ENCODE measurements around the gene LYSMD4. TPM values are rescaled to one million over a fixed set of nuclear protein-coding genes. Genes with fewer than 3 reads are reported as not detected.

The LYSMD4 gene
- total RNA-seq, 4 donors from 2014 or later, result 1.5 to 19.2 (median 15.5) TPM

- H3K27me3 ChIP-seq, result no peaks in the 10 kb centered on the region
- intact Hi-C loops (cut with DNase I; ENCODE audit: low total_unique reads) (no loop called here), in situ Hi-C loops (cut with MboI; ENCODE audit: low pct_ligation_motif_present in 1 of 4, low pct_unique_long_range_greater_than_20kb in 1 of 4, low sequenced_read_pairs in 3 of 4) (loop anchor here in 2 of 4 donors (25.0 kb wide), 2 partner anchors 308 to 433 kb away; no protein-coding TSS in a partner anchor)
- no peak overlapping the region for H3K4me3 ChIP-seq
- no peak overlapping the region for H3K27ac ChIP-seq
- no peaks in the 10 kb centered on the region for H3K36me3 ChIP-seq
- TF ChIP-seq POLR2AphosphoS5 (IDR thresholded peaks at IDR 0.05) (no peak), EP300 (IDR thresholded peaks at IDR 0.05; ENCODE audit: low read depth) (no peak), POLR2A (IDR thresholded peaks at IDR 0.05) (no peak)
- TF ChIP-seq, protein P1, sequence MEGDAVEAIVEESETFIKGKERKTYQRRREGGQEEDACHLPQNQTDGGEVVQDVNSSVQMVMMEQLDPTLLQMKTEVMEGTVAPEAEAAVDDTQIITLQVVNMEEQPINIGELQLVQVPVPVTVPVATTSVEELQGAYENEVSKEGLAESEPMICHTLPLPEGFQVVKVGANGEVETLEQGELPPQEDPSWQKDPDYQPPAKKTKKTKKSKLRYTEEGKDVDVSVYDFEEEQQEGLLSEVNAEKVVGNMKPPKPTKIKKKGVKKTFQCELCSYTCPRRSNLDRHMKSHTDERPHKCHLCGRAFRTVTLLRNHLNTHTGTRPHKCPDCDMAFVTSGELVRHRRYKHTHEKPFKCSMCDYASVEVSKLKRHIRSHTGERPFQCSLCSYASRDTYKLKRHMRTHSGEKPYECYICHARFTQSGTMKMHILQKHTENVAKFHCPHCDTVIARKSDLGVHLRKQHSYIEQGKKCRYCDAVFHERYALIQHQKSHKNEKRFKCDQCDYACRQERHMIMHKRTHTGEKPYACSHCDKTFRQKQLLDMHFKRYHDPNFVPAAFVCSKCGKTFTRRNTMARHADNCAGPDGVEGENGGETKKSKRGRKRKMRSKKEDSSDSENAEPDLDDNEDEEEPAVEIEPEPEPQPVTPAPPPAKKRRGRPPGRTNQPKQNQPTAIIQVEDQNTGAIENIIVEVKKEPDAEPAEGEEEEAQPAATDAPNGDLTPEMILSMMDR (IDR thresholded peaks at IDR 0.05), result no peak
- no peaks in the 10 kb centered on the region for H3K9me3 ChIP-seq
- no peak for DNase-seq
- 73 to 79% methylated on average over 2 to 7 of the region's 7 CpGs for WGBS, 2 donors (ENCODE audit: low coverage in 1 of 2)
- peaks cover 2 to 14% (median 7%) of the 10 kb centered on the region in 4 donors for H3K4me1 ChIP-seq
Observed at GRCh38 chr15:99720533-99720932, 12.7 kb downstream of the LYSMD4 start.

- WGBS, 2 donors (ENCODE audit: low coverage in 1 of 2), result 78 to 91% methylated on average over 4 to 5 of the region's 5 CpGs
- Histone ChIP-seq H3K9me3 (no peaks in the 10 kb centered on the region), H3K4me1 (peaks cover 2 to 14% (median 7%) of the 10 kb centered on the region in 4 donors), H3K27me3 (no peaks in the 10 kb centered on the region), H3K27ac (no peak overlapping the region), H3K36me3 (no peaks in the 10 kb centered on the region), H3K4me3 (no peak overlapping the region)
- in situ Hi-C loops (cut with MboI; ENCODE audit: low pct_ligation_motif_present in 1 of 4, low pct_unique_long_range_greater_than_20kb in 1 of 4, low sequenced_read_pairs in 3 of 4) (loop anchor here in 2 of 4 donors (25.0 kb wide), 2 partner anchors 307 to 432 kb away; no protein-coding TSS in a partner anchor), intact Hi-C loops (cut with DNase I; ENCODE audit: low total_unique reads) (no loop called here)
- no peak for DNase-seq
- TF ChIP-seq POLR2A (IDR thresholded peaks at IDR 0.05), result no peak
- TF ChIP-seq, protein P1 (IDR thresholded peaks at IDR 0.05), result no peak
- no peak for TF ChIP-seq EP300 (IDR thresholded peaks at IDR 0.05; ENCODE audit: low read depth)
- TF ChIP-seq POLR2AphosphoS5 (IDR thresholded peaks at IDR 0.05), result no peak
Observed at GRCh38 chr15:99719096-99719541, 14.1 kb downstream of the LYSMD4 start.

- in situ Hi-C loops (cut with MboI; ENCODE audit: low pct_ligation_motif_present in 1 of 4, low pct_unique_long_range_greater_than_20kb in 1 of 4, low sequenced_read_pairs in 3 of 4), result loop anchor here in 2 of 4 donors (25.0 kb wide), 2 partner anchors 306 to 431 kb away; no protein-coding TSS in a partner anchor
Observed at GRCh38 chr15:99718421-99718820, 14.8 kb downstream of the LYSMD4 start.

More at GRCh38 chr15:99718421-99718820, 14.8 kb downstream of the LYSMD4 start:
- no peak for DNase-seq
- H3K27ac ChIP-seq, result no peak overlapping the region
- no peak overlapping the region for H3K4me3 ChIP-seq
- H3K9me3 ChIP-seq, result no peaks in the 10 kb centered on the region
- H3K36me3 ChIP-seq, result peaks cover 0 to 1% (median 0%) of the 10 kb centered on the region in 4 donors
- peaks cover 2 to 14% (median 7%) of the 10 kb centered on the region in 4 donors for H3K4me1 ChIP-seq
- no peaks in the 10 kb centered on the region for H3K27me3 ChIP-seq
- intact Hi-C loops (cut with DNase I; ENCODE audit: low total_unique reads), result no loop called here
- WGBS, 2 donors (ENCODE audit: low coverage in 1 of 2), result 81 to 82% methylated on average over 4 of the region's 4 CpGs
- no peak for TF ChIP-seq POLR2AphosphoS5 (IDR thresholded peaks at IDR 0.05)
- TF ChIP-seq EP300 (IDR thresholded peaks at IDR 0.05; ENCODE audit: low read depth), result no peak
- TF ChIP-seq, protein P1 (IDR thresholded peaks at IDR 0.05), result no peak
- no peak for TF ChIP-seq POLR2A (IDR thresholded peaks at IDR 0.05)
